Stomach smooth muscle (tissue), 2 donors: ENCODE measurements around the gene PCDHB11.
"Not testable (repeated sequence)": the region's sequence is repeated elsewhere in the genome, so short reads cannot be mapped to it uniquely, and the experiment has no call there.

Experiments
- H3K27ac ChIP-seq: one replicate; pipeline ENCODE4 v1.7.0; 2013; ENCODE audit warnings: mild to moderate bottlenecking, low read length, inconsistent platforms
- H3K27me3 ChIP-seq, 2 donors: one replicate each; pipeline ENCODE4 v1.7.0; 2013; ENCODE audit warnings: low read length in 2 of 2; ENCODE audit not compliant: insufficient read depth in 2 of 2, control insufficient read depth in 1 of 2
- H3K36me3 ChIP-seq, 2 donors: one replicate each; pipeline ENCODE4 v1.7.0; 2013; ENCODE audit warnings: low read length in 2 of 2; ENCODE audit not compliant: control insufficient read depth in 2 of 2, insufficient read depth in 2 of 2
- H3K4me1 ChIP-seq: one replicate; pipeline ENCODE4 v1.7.0; 2013; ENCODE audit warnings: low read length; ENCODE audit not compliant: control insufficient read depth, insufficient read depth
- H3K4me3 ChIP-seq, 2 donors: one replicate each; pipeline ENCODE4 v1.7.0; 2013; ENCODE audit warnings: low read length in 2 of 2
- H3K9ac ChIP-seq, 2 donors: one replicate each; pipeline ENCODE4 v1.7.0; 2013; ENCODE audit warnings: low read length in 2 of 2, mild to moderate bottlenecking in 1 of 2
- H3K9me3 ChIP-seq, 2 donors: one replicate each; pipeline ENCODE4 v1.7.0; 2013; ENCODE audit warnings: low read length in 2 of 2; ENCODE audit not compliant: control insufficient read depth in 2 of 2
- donor health status: healthy.
- donor health status: Pancreatic carcinoma.

The PCDHB11 gene

GRCh38 chr5:141213656-141214339, 14.4 kb downstream of the PCDHB11 start, which contains the start of gene PCDHB13:
Gene PCDHB13 (plus strand): TSS chr5:141213919. CDS start chr5:141214124, 205 bp downstream.
- Histone ChIP-seq H3K4me3 (peak within 1 kb of the TSS in 1 of 2 donors; percentile 45), H3K9me3 (peaks cover 18 to 20% of the 10 kb centered on the region in 2 donors)
- H3K27ac ChIP-seq, H3K27me3 ChIP-seq, H3K36me3 ChIP-seq, H3K9ac ChIP-seq, H3K4me1 ChIP-seq: not testable (repeated sequence)

GRCh38 chr5:141214583-141214982, 15.2 kb downstream of the PCDHB11 start:
- not testable (repeated sequence) for H3K9ac ChIP-seq, H3K27ac ChIP-seq, H3K27me3 ChIP-seq, H3K4me1 ChIP-seq, H3K36me3 ChIP-seq
- peaks cover 16 to 17% of the 10 kb centered on the region in 2 donors for H3K9me3 ChIP-seq
- peak overlapping the region in 1 of 2 donors; percentile 45 for H3K4me3 ChIP-seq

- not testable (repeated sequence) for H3K9ac ChIP-seq, H3K36me3 ChIP-seq, H3K4me1 ChIP-seq, H3K4me3 ChIP-seq, H3K27me3 ChIP-seq, H3K27ac ChIP-seq
- peaks cover 9 to 15% of the 10 kb centered on the region in 2 donors for H3K9me3 ChIP-seq
These were observed 16.1 kb downstream of the PCDHB11 start for GRCh38 chr5:141215504-141215903.

- not testable (repeated sequence) for H3K4me1 ChIP-seq, H3K9ac ChIP-seq, H3K36me3 ChIP-seq, H3K27me3 ChIP-seq, H3K4me3 ChIP-seq, H3K27ac ChIP-seq
- peaks cover 15 to 18% of the 10 kb centered on the region in 2 donors for H3K9me3 ChIP-seq
These were observed 16.6 kb downstream of the PCDHB11 start for GRCh38 chr5:141216035-141216434.

GRCh38 chr5:141223112-141223783, 23.8 kb downstream of the PCDHB11 start, which contains the start of gene PCDHB14:
Gene PCDHB14 (plus strand): TSS chr5:141223343. CDS start chr5:141223506, 163 bp downstream.
- Histone ChIP-seq H3K36me3 (no peaks in the 10 kb centered on the region), H3K4me1 (no peaks in the 10 kb centered on the region), H3K27me3 (no peaks in the 10 kb centered on the region), H3K4me3 (peak within 1 kb of the TSS; percentile 61 to 68), H3K27ac (no peak within 1 kb of the TSS), H3K9ac (peak within 1 kb of the TSS; percentile 13 to 48), H3K9me3 (peaks cover 20 to 49% of the 10 kb centered on the region in 2 donors)

GRCh38 chr5:141224844-141225243, 25.4 kb downstream of the PCDHB11 start:
- not testable (repeated sequence) for H3K27me3 ChIP-seq, H3K4me3 ChIP-seq, H3K27ac ChIP-seq, H3K9ac ChIP-seq, H3K4me1 ChIP-seq, H3K36me3 ChIP-seq
- peaks cover 20 to 43% of the 10 kb centered on the region in 2 donors for H3K9me3 ChIP-seq

GRCh38 chr5:141225421-141225820, 26.0 kb downstream of the PCDHB11 start:
- H3K27me3 ChIP-seq, H3K36me3 ChIP-seq, H3K9ac ChIP-seq, H3K27ac ChIP-seq, H3K4me3 ChIP-seq, H3K4me1 ChIP-seq: not testable (repeated sequence)
- peaks cover 17 to 43% of the 10 kb centered on the region in 2 donors for H3K9me3 ChIP-seq

GRCh38 chr5:141234109-141234667, 34.8 kb downstream of the PCDHB11 start:
- H3K9me3 ChIP-seq = peaks cover 25 to 51% of the 10 kb centered on the region in 2 donors
- H3K36me3 ChIP-seq = no peaks in the 10 kb centered on the region
- peak overlapping the region; percentile 50 to 54 for H3K4me3 ChIP-seq

GRCh38 chr5:141235922-141236321, 36.5 kb downstream of the PCDHB11 start:
- not testable (repeated sequence) for H3K4me3 ChIP-seq, H3K27ac ChIP-seq, H3K27me3 ChIP-seq, H3K36me3 ChIP-seq, H3K4me1 ChIP-seq, H3K9ac ChIP-seq
- H3K9me3 ChIP-seq = peaks cover 36 to 62% of the 10 kb centered on the region in 2 donors

More at GRCh38 chr5:141234109-141234667, 34.8 kb downstream of the PCDHB11 start:
- Histone ChIP-seq H3K27me3 (no peaks in the 10 kb centered on the region), H3K9ac (peak overlapping the region in 1 of 2 donors; percentile 20), H3K27ac (no peak overlapping the region), H3K4me1 (no peaks in the 10 kb centered on the region)

GRCh38 chr5:141236516-141237313, 37.3 kb downstream of the PCDHB11 start:
- Histone ChIP-seq H3K9me3 (peaks cover 37 to 66% of the 10 kb centered on the region in 2 donors), H3K36me3 (peaks cover 2 to 3% of the 10 kb centered on the region in 2 donors), H3K4me1 (no peaks in the 10 kb centered on the region), H3K27ac (no peak overlapping the region), H3K4me3 (peak overlapping the region in 1 of 2 donors; percentile 34), H3K27me3 (no peaks in the 10 kb centered on the region), H3K9ac (no peak overlapping the region)
